HepG2 (cell line): Measurements from ENCODE around the gene ZBTB37. TPM values are rescaled to one million over a fixed set of nuclear protein-coding genes. Genes with fewer than 3 reads are reported as not detected.

Experiments used
- ATAC-seq: fragments of 200-7000 bp; cut with Tn5 transposase; 3 replicates; pipeline ENCODE4 v1.9.1; 2020; ENCODE audit warnings: mild to moderate bottlenecking, moderate library complexity
- BruUV-seq: library from RNA; stranded (reverse); fragments of 400-500 nt; replicated peaks from 2 replicates; lab custom pipeline; 2021; lab: Mats Ljungman, UMichigan
- CTCF ChIA-PET: fragments of 300-600 bp; formaldehyde crosslinking; extraction: SDS; loops from one replicate; lab custom pipeline; 2021; ENCODE audit warnings: low total read pairs, inconsistent platforms, low intra/inter-chr PET ratio; lab: Yijun Ruan, JAX
- POLR2A ChIA-PET: fragments of 350-600 bp; sonication (Branson Sonifier 250); formaldehyde crosslinking; loops from one replicate; lab custom pipeline; 2020; ENCODE audit warnings: antibody characterized with exemption, inconsistent platforms; lab: Yijun Ruan, JAX
- DNase-seq: peaks from one replicate; pipeline ENCODE4 v3.0.0-alpha.2; 2015; ENCODE audit warnings: low spot score
- FAIRE-seq: peaks from 3 replicates; lab custom pipeline; 2011; peaks lifted over from hg19 to GRCh38; lab: Jason Lieb, UNC
- H2AFZ ChIP-seq: one replicate; pipeline ENCODE4 v1.6.1; 2011; ENCODE audit warnings: low read length, inconsistent platforms
- H3K27ac ChIP-seq: fragments of 300-600 bp; 3 replicates; pipeline ENCODE4 v1.8.0; 2011; ENCODE audit warnings: mixed run types, mild to moderate bottlenecking, mixed read lengths, low read length, inconsistent platforms; ENCODE audit not compliant: insufficient read depth; ENCODE audit errors: extremely low read length
- H3K27me3 ChIP-seq, 2 experiments: fragments of 200-600 bp in 1 of 2; 2 replicates in 1 of 2; 3 replicates in 1 of 2; pipeline versions ENCODE4 v1.6.0 to v1.8.0; 2011; ENCODE audit warnings: low read length in 2 of 2, mild to moderate bottlenecking in 2 of 2, moderate library complexity in 2 of 2, inconsistent platforms in 1 of 2; ENCODE audit not compliant: insufficient read depth in 2 of 2, control insufficient read depth in 1 of 2
- H3K36me3 ChIP-seq, 2 experiments: fragments of 200-600 bp in 1 of 2; replicated peaks in 1 of 2; 2 replicates in 1 of 2; 3 replicates in 1 of 2; pipeline versions ENCODE4 v1.5.1 to v1.8.0; 2011; ENCODE audit warnings: low read length in 2 of 2, inconsistent platforms in 1 of 2; ENCODE audit not compliant: insufficient read depth in 2 of 2, control insufficient read depth in 1 of 2
- H3K4me1 ChIP-seq: 2 replicates; pipeline ENCODE4 v1.5.1; 2012; ENCODE audit warnings: low read length, inconsistent platforms; ENCODE audit not compliant: insufficient read depth
- H3K4me2 ChIP-seq: 2 replicates; pipeline ENCODE4 v1.6.0; 2011; ENCODE audit warnings: low read depth, low read length, inconsistent platforms
- H3K4me3 ChIP-seq, 3 experiments: fragments of 200-600 bp in 1 of 3; sonication (generic), shearing (Covaris generic) in 1 of 3; replicated peaks in 1 of 3; 2 replicates each; pipeline ENCODE4 v1.5.1; 2011 to 2016; ENCODE audit warnings: low read length in 3 of 3, inconsistent platforms in 2 of 3, low read depth in 2 of 3, mild to moderate bottlenecking in 2 of 3, control low read depth in 1 of 3, mixed read lengths in 1 of 3; ENCODE audit not compliant: insufficient read depth in 1 of 3
- H3K79me2 ChIP-seq: one replicate; pipeline ENCODE4 v1.6.1; 2011; ENCODE audit warnings: low read length, inconsistent platforms; ENCODE audit not compliant: insufficient read depth
- H3K9ac ChIP-seq: 2 replicates; pipeline ENCODE4 v1.6.0; 2011; ENCODE audit warnings: mild to moderate bottlenecking, low read depth, low read length, inconsistent platforms; ENCODE audit not compliant: insufficient read depth
- H3K9me3 ChIP-seq: 2 replicates; pipeline ENCODE4 v1.5.1; 2012; ENCODE audit warnings: mild to moderate bottlenecking, low read length
- H4K20me1 ChIP-seq: 2 replicates; pipeline ENCODE4 v1.6.0; 2011; ENCODE audit warnings: inconsistent platforms, mild to moderate bottlenecking, low read length, moderate library complexity; ENCODE audit not compliant: insufficient read depth
- CC2D1A ChIP-seq: sonication (generic); formaldehyde crosslinking; IDR thresholded peaks from 2 replicates; pipeline ENCODE4 v1.8.1; 2023; ENCODE audit warnings: mild to moderate bottlenecking, missing genetic modification reagents
- CHD2 ChIP-seq: IDR thresholded peaks from 2 replicates; pipeline ENCODE4 v1.6.1; 2011; ENCODE audit warnings: low read depth, low read length, improper control_type of control experiment
- GABPA ChIP-seq, 2 experiments: IDR thresholded peaks; 2 replicates each; pipeline ENCODE4 v1.6.1; 2011 to 2016; ENCODE audit warnings: low read depth in 2 of 2, low read length in 1 of 2, missing biosample characterization in 1 of 2, missing genetic modification characterization in 1 of 2
- GATAD2A ChIP-seq: IDR thresholded peaks from 2 replicates; pipeline ENCODE4 v1.6.1; 2016
- MAFF ChIP-seq: IDR thresholded peaks from 2 replicates; pipeline ENCODE4 v1.6.1; 2011; ENCODE audit warnings: low read depth, low read length, improper control_type of control experiment
- MEF2D ChIP-seq: sonication (generic); formaldehyde crosslinking; IDR thresholded peaks from 2 replicates; pipeline ENCODE4 v1.5.1; 2020; ENCODE audit warnings: mild to moderate bottlenecking, missing genetic modification reagents
- PCBP2 ChIP-seq: fragments of 200-400 bp; formaldehyde crosslinking; optimal IDR thresholded peaks from 2 replicates; pipeline ENCODE3; 2018; ENCODE audit warnings: low read length, low read depth; ENCODE audit not compliant: poor library complexity, severe bottlenecking
- RNF2 ChIP-seq: fragments of 450-650 bp; conservative IDR thresholded peaks from 2 replicates; pipeline ENCODE4 v1.6.1; 2016; ENCODE audit warnings: low read depth
- ZNF235 ChIP-seq: sonication (generic); formaldehyde crosslinking; IDR thresholded peaks from 2 replicates; pipeline ENCODE4 v1.8.1; 2023; ENCODE audit warnings: mild to moderate bottlenecking, missing genetic modification reagents, borderline replicate concordance
- ZNF552 ChIP-seq: sonication (generic); formaldehyde crosslinking; IDR thresholded peaks from 2 replicates; pipeline ENCODE4 v1.9.0; 2022; ENCODE audit warnings: missing genetic modification reagents, mild to moderate bottlenecking, borderline replicate concordance
- ZNF652 ChIP-seq: IDR thresholded peaks from 2 replicates; pipeline ENCODE4 v1.6.1; 2016; ENCODE audit warnings: low read depth, borderline replicate concordance
- ZNF710 ChIP-seq: sonication (generic); formaldehyde crosslinking; IDR thresholded peaks from 2 replicates; pipeline ENCODE4 v1.5.0; 2020; ENCODE audit warnings: mild to moderate bottlenecking, missing genetic modification reagents, borderline replicate concordance
- ZSCAN20 ChIP-seq: sonication (generic); formaldehyde crosslinking; IDR thresholded peaks from 2 replicates; pipeline ENCODE4 v1.4.0; 2020; ENCODE audit warnings: missing genetic modification reagents, mild to moderate bottlenecking, borderline replicate concordance
- ZSCAN5A ChIP-seq: sonication (generic); formaldehyde crosslinking; IDR thresholded peaks from 2 replicates; pipeline ENCODE4 v1.8.0; 2022; ENCODE audit warnings: mild to moderate bottlenecking, missing genetic modification reagents, borderline replicate concordance
- WGBS: methylation state at CpG from one replicate; pipeline ENCODE4 v1.1.6; 2017; ENCODE audit warnings: low lambda C conversion rate; 5-methylcytosine and 5-hydroxymethylcytosine counted together
- in situ Hi-C: cut with HindIII; loops from 2 replicates; pipeline ENCODE4 v1.10.0; 2017; ENCODE audit warnings: low pct_unique_long_range_greater_than_20kb; ENCODE audit not compliant: extremely low pct_ligation_motif_present
- intact Hi-C: fragments of 100-400 bp; cut with micrococcal nuclease; formaldehyde crosslinking; loops from one replicate; pipeline ENCODE4 v1.10.0; 2022; ENCODE audit not compliant: unreplicated experiment
- polyA plus RNA-seq, 8 experiments: library from polyadenylated mRNA; depleted of rRNA in 3 of 8; stranded (reverse) in 7 of 8; unstranded in 1 of 8; fragments of >200 nt; fragmentation: Illumina TruSeq in 4 of 8; extraction: Trizol in 4 of 8; gene quantifications; 2 replicates each; pipeline versions ENCODE4 v1.2.1 to v1.2.3, GENCODE V29; 2011 to 2016; ENCODE audit warnings: low read depth in 4 of 8, missing spikeins in 1 of 8, mixed read lengths in 1 of 8; ENCODE audit not compliant: insufficient read depth in 1 of 8
- total RNA-seq, 5 experiments: library from RNA; depleted of rRNA; stranded (reverse); fragments of >200 nt; fragmentation: Illumina TruSeq; extraction: Trizol; gene quantifications; 2 replicates each; pipeline ENCODE4 v1.2.3, GENCODE V29; 2016; ENCODE audit warnings: low read depth in 1 of 5

The ZBTB37 gene
- total and polyA plus RNA-seq, 2 of the 13 experiments (the other 11 are each of a cell fraction or from before 2014, with no cell fraction given), result 2.6 to 7.7 TPM

- Histone ChIP-seq H3K79me2 (peaks cover 16% of the 10 kb centered on the region), H3K27ac (no peak overlapping the region), H3K9ac (no peak overlapping the region), H3K27me3 (no peaks in the 10 kb centered on the region; a peak in 1 of 5 replicates), H4K20me1 (peaks cover 4% of the 10 kb centered on the region), H3K36me3 (peaks cover 0 to 27% of the 10 kb centered on the region in 2 experiments; a peak in 4 of 5 replicates), H3K4me2 (no peak overlapping the region), H3K4me1 (peaks cover 22% of the 10 kb centered on the region), H2AFZ (no peak overlapping the region), H3K4me3 (no peak overlapping the region), H3K9me3 (no peaks in the 10 kb centered on the region)
- ATAC-seq (no peak), DNase-seq (no peak), FAIRE-seq (no peak)
- ChIA-PET POLR2A (no interaction called here), CTCF (no interaction called here)
- TF ChIP-seq ZNF552 (no peak), RNF2 (no peak), GABPA (IDR thresholded peaks at IDR 0.05; ENCODE audit: low read depth, low read length) (no peak), GABPA (CRISPR knock-in tag; IDR thresholded peaks at IDR 0.05; ENCODE audit: low read depth) (no peak), GATAD2A (CRISPR knock-in tag) (no peak), ZSCAN5A (CRISPR knock-in tag) (no peak), ZNF652 (no peak), ZNF710 (CRISPR knock-in tag) (no peak), MEF2D (CRISPR knock-in tag) (no peak), CC2D1A (no peak), ZSCAN20 (CRISPR knock-in tag) (no peak), PCBP2 (no peak), MAFF (no peak), ZNF235 (no peak), CHD2 (no peak)
- in situ Hi-C loops (no loop called here), intact Hi-C loops (no loop called here)
- WGBS, result 93% methylated on average over 2 of the region's 2 CpGs
- BruUV-seq, result no TSS peak
Measured at GRCh38 chr1:173871500-173871899, 3.3 kb downstream of the ZBTB37 start.
